Breast epithelium (tissue), 3 donors: ENCODE data around the gene UBTD1.

Experiments
- CTCF ChIP-seq, 3 donors: fragments of 450-650 bp; IDR thresholded peaks; one replicate each; pipeline ENCODE4 v1.5.1; 2016 to 2017; ENCODE audit warnings: antibody characterized with exemption in 3 of 3, mild to moderate bottlenecking in 3 of 3, moderate library complexity in 3 of 3
- POLR2A ChIP-seq: fragments of 450-650 bp; IDR thresholded peaks from one replicate; pipeline ENCODE4 v1.6.1; 2016; ENCODE audit warnings: antibody characterized with exemption, mild to moderate bottlenecking, moderate library complexity
- POLR2AphosphoS5 ChIP-seq, 3 donors: sonication (generic); formaldehyde crosslinking; IDR thresholded peaks; one replicate each; pipeline ENCODE4 v1.6.1; 2017; ENCODE audit warnings: antibody characterized with exemption in 3 of 3

- TF ChIP-seq CTCF (IDR thresholded peaks at IDR 0.05) (no peak), POLR2AphosphoS5 (IDR thresholded peaks at IDR 0.05) (no peak), POLR2A (no peak)
Measured at GRCh38 chr10:97570146-97570788, 71.5 kb downstream of the UBTD1 start.
